Effector CD4-positive, alpha-beta T cell (primary cell): Measurements from ENCODE around the gene STAT2.
"Not testable (repeated sequence)": the region's sequence is repeated elsewhere in the genome, so short reads cannot be mapped to it uniquely, and the experiment has no call there.

ENCODE experiments used
- DNase-seq: peaks from one replicate; pipeline ENCODE4 v3.0.0-alpha.2; 2020
- total RNA-seq: gene quantifications from one replicate; lab custom pipeline; 2026; lab: John Stamatoyannopoulos, UW

STAT2 gene
- 141 reads per million, percentile 88 among the genes with 10 or more reads in this experiment for total RNA-seq

GRCh38 chr12:56359851-56360767 lies at the start of gene STAT2:
TSS of gene STAT2 (minus strand) at chr12:56360107. CDS start at chr12:56356571, 3,536 bp downstream.
- DNase-seq: peak; percentile 98

- DNase-seq: no peak
These were observed 49.0 kb upstream of the STAT2 start for GRCh38 chr12:56408799-56409417.

- DNase-seq: not testable (repeated sequence)
These were observed 44.3 kb upstream of the STAT2 start for GRCh38 chr12:56404227-56404626.

- not testable (repeated sequence) for DNase-seq
These were observed 41.7 kb upstream of the STAT2 start for GRCh38 chr12:56401612-56402011.

- not testable (repeated sequence) for DNase-seq
These were observed 41.2 kb upstream of the STAT2 start for GRCh38 chr12:56401125-56401524.

- not testable (repeated sequence) for DNase-seq
These were observed 39.6 kb upstream of the STAT2 start for GRCh38 chr12:56399466-56399865.

GRCh38 chr12:56398324-56398723 lies 38.4 kb upstream of the STAT2 start:
- DNase-seq: no peak

GRCh38 chr12:56392331-56392730 lies 32.4 kb upstream of the STAT2 start:
- DNase-seq: no peak

GRCh38 chr12:56391721-56392120 lies 31.8 kb upstream of the STAT2 start:
- no peak for DNase-seq

GRCh38 chr12:56389412-56389811 lies 29.5 kb upstream of the STAT2 start:
- DNase-seq: no peak

GRCh38 chr12:56387152-56387736 lies 27.3 kb upstream of the STAT2 start:
- DNase-seq: no peak

GRCh38 chr12:56385873-56386272 lies 26.0 kb upstream of the STAT2 start:
- no peak for DNase-seq

- DNase-seq: no peak
These were observed 22.7 kb upstream of the STAT2 start for GRCh38 chr12:56382611-56383010.

GRCh38 chr12:56377989-56378316 lies 18.0 kb upstream of the STAT2 start:
- DNase-seq: no peak

GRCh38 chr12:56377310-56377988 lies 17.5 kb upstream of the STAT2 start:
- no peak for DNase-seq

GRCh38 chr12:56375598-56376434 lies 15.9 kb upstream of the STAT2 start:
- DNase-seq: no peak

GRCh38 chr12:56374726-56375597 lies 15.1 kb upstream of the STAT2 start:
- no peak for DNase-seq

- DNase-seq: no peak
These were observed 13.6 kb upstream of the STAT2 start for GRCh38 chr12:56373515-56373914.

GRCh38 chr12:56366948-56367347 lies 7.0 kb upstream of the STAT2 start:
- DNase-seq: no peak

- no peak for DNase-seq
These were observed 2.5 kb upstream of the STAT2 start, which contains the start of gene APOF for GRCh38 chr12:56362130-56363059. TSS of gene APOF (minus strand) at chr12:56362857. CDS start at chr12:56362745, 112 bp downstream.
